Neuron (in vitro differentiated cells): Measurements from ENCODE around the gene SYTL1.
A peak's percentile ranks its signal among the peaks of the same experiment; 100 is the strongest.

Source experiments
- H2AFZ ChIP-seq: one replicate; pipeline ENCODE4 v1.6.1; 2013; ENCODE audit warnings: low read depth, mild to moderate bottlenecking, inconsistent platforms, low read length, moderate library complexity
- H3K27me3 ChIP-seq: one replicate; pipeline ENCODE4 v1.6.1; 2013; ENCODE audit warnings: low read length; ENCODE audit not compliant: insufficient read depth
- H3K36me3 ChIP-seq: one replicate; pipeline ENCODE4 v1.6.1; 2013; ENCODE audit warnings: low read length; ENCODE audit not compliant: insufficient read depth
- H3K4me1 ChIP-seq: one replicate; pipeline ENCODE4 v1.6.1; 2013; ENCODE audit warnings: low read length; ENCODE audit not compliant: insufficient read depth
- H3K4me3 ChIP-seq: 2 replicates; pipeline ENCODE4 v1.5.1; 2013; ENCODE audit warnings: mild to moderate bottlenecking, low read length, moderate library complexity
- H3K9me3 ChIP-seq: one replicate; pipeline ENCODE4 v1.6.1; 2013; ENCODE audit warnings: low read length

Gene SYTL1

DNA sequence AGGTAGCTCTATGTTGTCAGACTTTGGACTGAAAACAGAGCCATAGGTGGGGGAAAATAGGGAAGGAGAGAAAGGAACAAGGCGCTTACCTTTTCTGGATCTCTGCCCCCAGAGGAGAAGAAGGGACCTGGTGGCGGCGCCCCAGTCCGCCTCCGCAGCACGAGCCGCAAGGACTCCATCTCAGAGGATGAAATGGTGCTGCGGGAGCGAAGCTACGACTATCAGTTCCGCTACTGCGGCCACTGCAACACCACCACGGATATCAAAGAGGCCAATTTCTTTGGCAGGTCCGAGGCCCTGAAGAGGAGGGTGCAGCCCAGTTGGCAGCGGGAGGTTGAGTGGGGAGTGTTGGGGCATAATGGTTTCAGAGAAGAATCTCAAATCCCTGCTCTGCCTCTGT, 38.3 kb upstream of the SYTL1 start:
- Histone ChIP-seq H3K4me3 (no peak overlapping the region), H3K4me1 (peaks cover 43% of the 10 kb centered on the region), H3K9me3 (no peaks in the 10 kb centered on the region), H2AFZ (no peak overlapping the region), H3K27me3 (no peaks in the 10 kb centered on the region), H3K36me3 (no peaks in the 10 kb centered on the region)

DNA sequence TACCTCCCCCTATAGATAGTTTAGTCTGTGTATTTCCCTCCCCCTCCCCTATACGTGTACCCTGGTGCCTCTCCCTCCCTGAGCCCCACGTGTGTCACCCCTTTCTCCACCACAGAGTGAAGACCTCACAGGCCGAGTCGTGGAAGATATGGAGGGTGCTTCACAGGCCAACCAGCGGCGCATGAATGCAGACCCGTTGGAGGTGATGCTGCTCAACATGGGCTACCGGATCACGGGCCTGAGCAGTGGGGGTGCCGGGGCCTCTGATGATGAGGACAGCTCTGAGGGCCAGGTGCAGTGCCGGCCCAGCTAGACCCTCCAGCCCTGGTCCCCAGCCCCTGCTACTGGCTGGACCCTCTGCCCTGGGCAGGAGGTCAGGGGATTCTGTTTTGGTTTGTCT, 35.8 kb upstream of the SYTL1 start:
- no peaks in the 10 kb centered on the region for H3K27me3 ChIP-seq
- no peaks in the 10 kb centered on the region for H3K9me3 ChIP-seq
- no peak overlapping the region for H3K4me3 ChIP-seq
- no peaks in the 10 kb centered on the region for H3K36me3 ChIP-seq
- H3K4me1 ChIP-seq: peaks cover 20% of the 10 kb centered on the region
- H2AFZ ChIP-seq: no peak overlapping the region

DNA sequence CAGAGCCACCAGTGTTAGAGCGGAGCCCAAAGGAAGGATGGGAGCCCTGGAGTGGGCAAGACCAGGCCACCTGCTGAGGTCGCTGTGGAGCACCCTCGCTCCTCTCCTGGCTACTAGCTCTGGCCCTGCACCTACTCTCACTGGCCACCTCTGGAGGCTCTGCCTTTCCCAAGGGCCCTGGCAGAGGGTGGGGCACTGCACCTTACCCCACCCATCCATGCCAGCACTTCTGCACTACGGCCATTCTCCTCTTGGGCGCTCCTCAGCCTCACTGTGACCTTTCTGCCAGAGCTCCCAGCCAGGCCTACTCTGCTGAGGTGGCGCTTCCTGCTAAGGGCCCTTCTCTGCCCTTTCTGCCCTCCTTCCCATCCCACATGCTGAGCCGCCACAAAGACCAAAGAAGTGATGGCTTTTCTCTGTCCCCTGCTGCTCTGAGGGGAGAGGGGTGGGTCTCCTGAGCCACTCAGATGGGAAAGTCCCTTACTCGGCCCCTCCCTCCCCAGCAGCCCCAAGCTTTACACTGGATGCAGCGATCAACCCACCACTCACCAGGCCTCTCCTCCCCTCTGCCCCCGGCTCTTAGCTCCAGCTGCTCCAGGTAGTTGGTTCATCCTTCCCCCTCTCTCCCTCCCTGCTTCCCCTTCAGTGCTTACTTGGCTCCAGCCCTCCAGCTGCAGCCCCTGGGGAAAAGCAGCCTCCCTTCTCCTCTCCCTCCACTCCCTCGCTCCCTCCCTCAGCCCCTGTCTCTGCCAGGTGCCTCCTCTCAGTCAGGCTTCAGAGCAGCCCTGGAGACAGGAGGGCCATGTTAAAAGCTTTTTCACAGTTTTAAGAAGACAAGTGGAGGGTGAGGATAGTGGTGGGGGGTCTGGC, 34.7 kb upstream of the SYTL1 start:
- Histone ChIP-seq H3K27me3 (no peaks in the 10 kb centered on the region), H2AFZ (no peak overlapping the region), H3K36me3 (no peaks in the 10 kb centered on the region), H3K4me1 (peaks cover 20% of the 10 kb centered on the region), H3K4me3 (no peak overlapping the region), H3K9me3 (no peaks in the 10 kb centered on the region)

DNA sequence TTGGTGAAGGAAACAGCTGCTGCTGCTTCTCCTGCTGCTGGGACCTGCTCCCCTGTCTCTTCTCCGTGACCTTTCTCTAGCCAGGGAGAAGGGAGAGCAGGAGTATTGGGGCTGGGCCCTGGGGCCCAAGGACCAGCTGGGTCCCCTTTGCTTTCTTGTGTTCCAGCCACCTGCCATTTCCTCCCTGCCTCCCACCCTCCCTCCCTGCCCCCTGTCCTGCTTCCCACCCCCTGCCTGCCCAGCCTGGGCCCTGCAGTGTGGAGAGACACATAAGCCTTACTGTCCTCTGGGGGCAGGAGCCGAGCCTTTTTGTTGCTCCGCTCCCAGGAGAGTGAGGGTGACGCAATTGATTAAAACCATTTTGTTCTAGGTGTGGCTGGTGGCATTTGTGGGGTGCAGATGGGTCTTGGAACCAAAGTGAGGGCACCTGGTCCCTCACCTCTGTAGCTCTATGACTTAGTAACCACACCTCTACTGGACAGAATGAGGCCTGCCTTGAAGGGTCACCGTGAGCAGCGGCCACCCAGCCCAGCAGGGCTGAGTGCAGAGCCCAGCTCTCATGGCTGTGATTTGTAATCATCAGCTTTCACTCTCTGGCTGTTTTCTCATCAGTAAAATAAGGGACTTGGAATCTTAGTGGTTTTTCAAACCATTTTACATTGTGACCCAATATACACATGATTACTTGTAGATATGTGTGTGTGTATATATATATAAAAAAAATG, 33.8 kb upstream of the SYTL1 start:
- H3K27me3 ChIP-seq: no peaks in the 10 kb centered on the region
- H3K4me3 ChIP-seq: no peak overlapping the region
- H3K4me1 ChIP-seq: peaks cover 20% of the 10 kb centered on the region

DNA sequence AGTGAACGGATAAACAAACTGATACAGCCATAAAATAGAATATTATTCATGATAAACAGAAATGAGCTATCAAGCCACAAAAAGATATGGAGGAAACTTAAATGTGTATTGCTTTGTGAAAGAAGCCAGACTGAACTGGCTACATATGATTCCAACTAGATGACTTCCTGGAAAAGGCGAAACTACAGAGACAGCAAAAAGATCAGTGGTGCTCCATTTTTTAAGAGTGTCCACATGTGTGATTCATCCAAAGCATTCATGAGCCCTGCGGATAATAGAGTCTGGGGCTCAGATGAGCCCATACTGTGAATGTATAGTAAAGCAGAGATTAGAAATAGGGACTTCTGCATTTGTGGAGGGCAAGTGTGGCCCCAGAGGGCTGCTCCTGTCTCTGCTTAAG, 27.7 kb upstream of the SYTL1 start:
- H2AFZ ChIP-seq: no peak overlapping the region
- no peaks in the 10 kb centered on the region for H3K9me3 ChIP-seq
- no peaks in the 10 kb centered on the region for H3K36me3 ChIP-seq
- H3K27me3 ChIP-seq: no peaks in the 10 kb centered on the region
- peaks cover 15% of the 10 kb centered on the region for H3K4me1 ChIP-seq
- H3K4me3 ChIP-seq: no peak overlapping the region

More for the DNA sequence above, 33.8 kb upstream of the SYTL1 start:
- Histone ChIP-seq H3K9me3 (no peaks in the 10 kb centered on the region), H2AFZ (no peak overlapping the region), H3K36me3 (no peaks in the 10 kb centered on the region)

DNA sequence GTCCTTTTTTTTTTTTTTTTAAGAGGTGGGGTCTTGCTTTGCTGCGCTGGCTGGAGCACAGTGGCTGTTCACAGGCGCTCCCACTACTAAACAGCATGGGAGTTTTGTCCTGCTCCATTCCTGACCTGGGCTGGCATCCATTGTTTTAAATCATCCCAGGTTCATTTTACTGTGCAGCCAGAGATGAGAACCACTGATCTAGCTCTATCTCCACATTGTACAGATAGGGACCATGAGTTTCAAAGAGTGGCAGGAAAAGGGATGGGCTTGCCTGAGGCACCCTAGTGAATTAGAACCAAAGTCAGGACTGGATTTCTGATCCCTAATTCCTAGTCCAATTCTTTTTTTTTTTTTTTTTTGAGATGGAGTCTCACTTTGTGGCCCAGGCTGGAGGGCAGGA, 27.1 kb upstream of the SYTL1 start:
- Histone ChIP-seq H3K36me3 (no peaks in the 10 kb centered on the region), H3K4me1 (peaks cover 15% of the 10 kb centered on the region), H3K9me3 (no peaks in the 10 kb centered on the region), H2AFZ (no peak overlapping the region), H3K27me3 (no peaks in the 10 kb centered on the region), H3K4me3 (no peak overlapping the region)

DNA sequence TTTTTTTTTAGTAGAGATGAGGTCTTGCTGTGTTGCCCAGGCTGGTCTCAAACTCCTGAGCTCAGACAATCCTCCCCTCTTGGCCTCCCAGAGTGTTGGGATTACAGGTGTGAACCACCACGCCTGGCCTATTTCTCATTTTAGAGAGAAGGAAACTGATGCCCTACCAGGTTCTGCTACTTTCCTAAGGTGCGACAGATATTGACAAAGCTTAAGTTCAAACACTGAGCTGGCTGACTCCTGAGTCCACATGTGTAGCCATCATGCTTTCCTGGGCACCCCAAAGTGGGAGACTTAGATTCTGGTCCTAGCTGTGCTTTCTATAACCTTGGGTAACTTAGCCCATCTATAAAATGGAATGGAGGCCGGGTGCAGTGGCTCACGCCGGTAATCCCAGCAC, 25.0 kb upstream of the SYTL1 start:
- no peak overlapping the region for H3K4me3 ChIP-seq
- no peaks in the 10 kb centered on the region for H3K36me3 ChIP-seq
- no peaks in the 10 kb centered on the region for H3K9me3 ChIP-seq
- H3K27me3 ChIP-seq: no peaks in the 10 kb centered on the region
- H2AFZ ChIP-seq: no peak overlapping the region
- H3K4me1 ChIP-seq: peaks cover 15% of the 10 kb centered on the region

DNA sequence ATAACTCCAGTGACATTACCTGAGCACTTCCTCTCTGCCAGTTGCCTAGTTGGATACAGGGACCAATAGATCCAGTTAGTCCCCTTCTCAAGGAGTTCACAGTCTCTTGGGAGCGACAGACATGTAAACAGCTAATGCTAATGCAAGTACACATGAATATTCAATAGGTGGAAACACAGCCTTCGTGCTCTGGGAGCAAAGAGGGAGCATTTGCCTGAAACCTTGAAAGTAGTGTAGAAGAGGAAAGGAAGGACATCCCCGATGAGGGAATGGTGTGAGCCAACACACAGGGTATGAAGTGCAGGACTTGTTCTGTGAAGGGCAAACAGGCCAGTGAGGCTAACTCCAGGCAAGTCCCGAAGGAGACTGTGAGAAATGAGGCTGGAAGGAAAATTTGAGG, 23.7 kb upstream of the SYTL1 start:
- no peaks in the 10 kb centered on the region for H3K9me3 ChIP-seq
- peak overlapping the region; percentile 24 for H3K4me3 ChIP-seq
- H3K27me3 ChIP-seq: no peaks in the 10 kb centered on the region
- no peaks in the 10 kb centered on the region for H3K36me3 ChIP-seq
- H3K4me1 ChIP-seq: peaks cover 20% of the 10 kb centered on the region
- peak overlapping the region; percentile 56 for H2AFZ ChIP-seq

DNA sequence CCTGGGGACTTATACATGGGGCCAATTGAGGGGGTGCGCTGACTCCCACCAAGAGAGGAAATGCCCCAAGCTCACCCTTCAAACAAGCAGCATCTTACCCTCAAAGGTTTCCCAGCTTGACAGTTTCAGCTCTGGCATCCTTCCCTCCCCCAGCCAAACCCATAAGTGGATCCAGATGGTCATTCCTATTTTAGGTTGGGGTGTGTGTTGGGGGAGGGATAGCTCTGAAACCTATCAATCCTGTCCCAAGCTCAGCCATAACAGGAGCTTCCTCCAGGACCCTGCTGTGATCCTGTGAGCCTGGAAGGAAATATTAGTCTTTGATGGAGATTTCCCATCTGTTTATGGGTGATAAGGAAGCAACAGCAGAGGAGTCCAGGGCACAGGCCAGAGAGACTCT, 23.2 kb upstream of the SYTL1 start:
- H3K9me3 ChIP-seq: no peaks in the 10 kb centered on the region
- peak overlapping the region; percentile 56 for H2AFZ ChIP-seq
- no peaks in the 10 kb centered on the region for H3K36me3 ChIP-seq
- H3K4me1 ChIP-seq: peaks cover 24% of the 10 kb centered on the region
- H3K27me3 ChIP-seq: no peaks in the 10 kb centered on the region
- no peak overlapping the region for H3K4me3 ChIP-seq

DNA sequence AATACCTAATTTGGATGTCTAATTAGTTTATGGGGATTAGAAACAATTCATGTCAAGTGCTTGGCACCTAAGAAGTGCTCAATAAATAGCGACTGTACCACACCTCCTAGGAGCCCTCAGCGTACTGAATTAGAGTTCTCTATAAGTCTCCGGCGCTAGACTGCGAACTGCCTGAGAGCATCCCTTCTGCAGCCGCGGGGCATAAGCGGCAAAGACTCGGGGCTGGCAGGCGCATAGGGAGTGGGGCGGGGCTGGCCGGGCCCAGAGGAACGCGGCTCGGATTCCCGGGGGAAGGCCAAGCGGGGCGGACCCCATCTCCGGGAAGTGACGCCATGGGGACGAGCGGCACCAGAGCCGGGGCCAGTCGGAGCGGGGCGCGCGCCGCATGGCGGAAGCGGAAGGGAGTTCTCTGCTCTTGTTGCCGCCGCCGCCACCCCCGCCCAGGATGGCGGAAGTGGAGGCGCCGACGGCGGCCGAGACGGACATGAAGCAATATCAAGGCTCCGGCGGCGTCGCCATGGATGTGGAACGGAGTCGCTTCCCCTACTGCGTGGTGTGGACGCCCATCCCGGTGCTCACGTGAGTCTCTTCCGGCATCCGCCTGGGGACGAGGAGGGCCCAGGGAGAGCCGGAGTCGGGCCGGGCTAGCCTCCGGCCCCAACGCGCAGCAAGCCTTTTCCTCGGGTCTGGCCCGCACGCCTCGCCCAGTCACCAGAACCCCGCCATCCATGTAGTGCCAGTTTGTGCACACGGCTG, 19.8 kb upstream of the SYTL1 start, which contains the start of gene TMEM222:
TMEM222 (plus strand) TSS at position 351 of the 756 bp plus-strand sequence; CDS start at position 386, 35 bp downstream.
- Histone ChIP-seq H3K36me3 (peaks cover 27% of the 10 kb centered on the region), H3K9me3 (no peaks in the 10 kb centered on the region), H3K4me1 (peaks cover 23% of the 10 kb centered on the region), H3K27me3 (no peaks in the 10 kb centered on the region), H2AFZ (peak within 1 kb of the TSS; percentile 77), H3K4me3 (peak within 1 kb of the TSS; percentile 88)

DNA sequence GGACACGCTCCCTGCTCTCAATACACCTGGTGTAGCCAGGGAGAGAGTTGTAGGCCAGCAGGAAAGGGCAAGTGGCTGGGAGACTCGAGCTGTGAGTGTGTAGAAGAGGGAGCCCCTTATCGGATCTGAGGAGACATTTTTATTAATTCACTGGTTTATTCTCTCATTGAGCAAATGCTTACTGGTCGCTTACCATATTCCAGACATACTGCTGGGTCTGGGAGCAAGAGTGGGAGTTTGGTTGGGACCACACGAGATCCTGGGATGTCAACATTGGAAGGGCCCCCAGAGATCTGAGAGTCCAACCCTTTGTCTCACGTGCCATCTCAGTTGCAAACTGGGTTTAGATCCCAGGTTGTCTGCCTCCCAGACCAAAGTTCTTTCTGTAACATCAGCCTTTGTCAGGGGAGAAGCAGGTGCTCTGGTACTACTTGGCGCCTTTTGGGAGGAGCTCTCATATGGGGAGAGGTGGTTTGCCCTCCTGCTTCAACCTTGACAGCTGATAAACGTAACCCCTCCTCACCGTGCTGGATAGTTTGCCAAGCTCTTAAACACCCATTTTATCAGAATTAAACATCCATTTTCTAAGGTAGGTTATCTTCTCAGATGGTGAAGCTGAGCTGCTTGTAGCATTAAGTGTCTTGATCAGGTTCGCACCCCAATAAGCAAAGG, 19.1 kb upstream of the SYTL1 start:
- Histone ChIP-seq H3K9me3 (no peaks in the 10 kb centered on the region), H2AFZ (no peak overlapping the region), H3K27me3 (no peaks in the 10 kb centered on the region), H3K36me3 (peaks cover 32% of the 10 kb centered on the region), H3K4me1 (peaks cover 21% of the 10 kb centered on the region), H3K4me3 (peak overlapping the region; percentile 88)

DNA sequence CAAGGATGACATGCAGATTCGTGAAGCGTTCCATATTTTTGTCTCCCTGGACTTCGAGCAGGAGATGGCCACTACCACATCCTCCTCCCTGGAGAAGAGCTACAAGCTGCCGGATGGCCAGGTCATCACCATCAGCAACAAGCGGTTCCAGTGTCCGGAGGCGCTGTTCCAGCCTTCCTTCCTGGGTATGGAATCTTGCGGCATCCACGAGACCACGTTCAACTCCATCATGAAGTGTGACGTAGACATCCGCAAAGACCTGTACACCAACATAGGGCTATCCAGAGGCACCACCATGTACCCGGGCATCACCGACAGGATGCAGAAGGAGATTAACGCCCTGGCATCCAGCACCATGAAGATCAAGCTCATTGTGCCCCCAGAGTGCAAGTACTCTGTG, 16.5 kb upstream of the SYTL1 start:
- H3K4me3 ChIP-seq: no peak overlapping the region
- peaks cover 10% of the 10 kb centered on the region for H3K4me1 ChIP-seq
- H3K9me3 ChIP-seq: no peaks in the 10 kb centered on the region
- H3K36me3 ChIP-seq: peaks cover 44% of the 10 kb centered on the region
- no peaks in the 10 kb centered on the region for H3K27me3 ChIP-seq
- no peak overlapping the region for H2AFZ ChIP-seq
